Astrocyte (in vitro differentiated cells and primary cell): ENCODE data around the gene RPL7L1.

Experiments
- CTCF ChIP-seq: IDR thresholded peaks from 2 replicates; pipeline ENCODE4 v1.5.1; 2011; ENCODE audit warnings: low read depth, mild to moderate bottlenecking, inconsistent platforms, low read length, moderate library complexity; ENCODE audit not compliant: insufficient read depth
- EZH2 ChIP-seq: IDR thresholded peaks from 2 replicates; pipeline ENCODE4 v1.6.1; 2012; ENCODE audit warnings: mild to moderate bottlenecking, low read length, inconsistent platforms; ENCODE audit not compliant: insufficient read depth

- TF ChIP-seq CTCF, result no peak
- TF ChIP-seq EZH2, result no peak
Observed at GRCh38 chr6:42851599-42851998, 27.8 kb upstream of the RPL7L1 start.
